T-cell (primary cell): Measurements from ENCODE around the gene INTU. TPM values are rescaled to one million over a fixed set of nuclear protein-coding genes. Genes with fewer than 3 reads are reported as not detected.
A peak's percentile ranks its signal among the peaks of the same experiment; 100 is the strongest.

Source experiments
- ATAC-seq, 4 experiments: fragments of 200-7000 bp in 3 of 4; fragments of 150-1000 bp in 1 of 4; cut with Tn5 transposase; replicated peaks in 1 of 4; 1 replicate in 3 of 4; 2 replicates in 1 of 4; pipeline ENCODE4 v1.10.0; 2021; ENCODE audit warnings: moderate library complexity in 3 of 4, mild to moderate bottlenecking in 2 of 4, moderate number of reproducible peaks in 1 of 4
- CTCF ChIA-PET, 2 donors: fragments of 300-600 bp; sonication (Branson Sonifier 250); formaldehyde crosslinking; loops; one replicate each; lab custom pipeline; 2022; ENCODE audit warnings: antibody characterized with exemption in 2 of 2; lab: Charles Lee
- POLR2A ChIA-PET, 2 donors: fragments of 300-600 bp; sonication (Branson Sonifier 250); formaldehyde crosslinking; loops; one replicate each; lab custom pipeline; 2022; ENCODE audit warnings: antibody characterized with exemption in 2 of 2; lab: Charles Lee
- DNase-seq, 35 experiments: peaks; one replicate each; pipeline versions ENCODE4 v3.0.0 to v3.0.0-alpha.2; 2013 to 2023
- H3K27ac ChIP-seq: one replicate; pipeline ENCODE4 v1.5.1; 2013; ENCODE audit warnings: low read length
- H3K27me3 ChIP-seq, 2 experiments: replicated peaks in 1 of 2; 1 replicate in 1 of 2; 2 replicates in 1 of 2; pipeline versions ENCODE4 v1.6.1 to v1.7.0; 2013; ENCODE audit warnings: low read length in 1 of 2, mixed read lengths in 1 of 2; ENCODE audit not compliant: control insufficient read depth in 2 of 2, insufficient read depth in 2 of 2; ENCODE audit errors: extremely low read depth in 1 of 2
- H3K36me3 ChIP-seq, 2 donors: 1 replicate in 1 of 2; 2 replicates in 1 of 2; pipeline versions ENCODE4 v1.6.1 to v1.7.0; 2013; ENCODE audit warnings: low read length in 1 of 2; ENCODE audit not compliant: control insufficient read depth in 2 of 2, insufficient read depth in 1 of 2; ENCODE audit errors: extremely low read depth in 1 of 2
- H3K4me1 ChIP-seq, 2 experiments: 1 replicate in 1 of 2; 2 replicates in 1 of 2; pipeline versions ENCODE4 v1.6.1 to v1.7.0; 2013; ENCODE audit warnings: low read length in 2 of 2, mixed read lengths in 1 of 2; ENCODE audit not compliant: insufficient read depth in 2 of 2, control insufficient read depth in 1 of 2; ENCODE audit errors: extremely low read depth in 1 of 2
- H3K4me3 ChIP-seq, 2 donors: 1 replicate in 1 of 2; 2 replicates in 1 of 2; pipeline versions ENCODE4 v1.5.1 to v1.7.0; 2013; ENCODE audit warnings: mild to moderate bottlenecking in 2 of 2, low read length in 1 of 2, moderate library complexity in 1 of 2; ENCODE audit not compliant: control insufficient read depth in 1 of 2; ENCODE audit errors: extremely low read depth in 1 of 2
- H3K9me3 ChIP-seq: 2 replicates; pipeline ENCODE4 v1.7.0; 2013
- H3K27ac Mint-ChIP-seq, 2 donors: one replicate each; pipeline ENCODE4 v1.8.0; 2020 to 2021; ENCODE audit warnings: mild to moderate bottlenecking in 2 of 2, mixed read lengths in 2 of 2
- H3K27me3 Mint-ChIP-seq, 2 donors: one replicate each; pipeline ENCODE4 v1.8.0; 2021 to 2022; ENCODE audit warnings: mixed read lengths in 2 of 2
- H3K36me3 Mint-ChIP-seq: one replicate; pipeline ENCODE4 v1.8.0; 2021; ENCODE audit warnings: mixed read lengths
- H3K4me1 Mint-ChIP-seq, 3 donors: one replicate each; pipeline ENCODE4 v1.8.0; 2020 to 2022; ENCODE audit warnings: mixed read lengths in 3 of 3, mild to moderate bottlenecking in 1 of 3
- H3K4me3 Mint-ChIP-seq, 3 donors: one replicate each; pipeline ENCODE4 v1.8.0; 2020 to 2022; ENCODE audit warnings: mild to moderate bottlenecking in 3 of 3, mixed read lengths in 3 of 3, moderate library complexity in 3 of 3
- H3K9me3 Mint-ChIP-seq, 3 donors: one replicate each; pipeline ENCODE4 v1.8.0; 2020 to 2022; ENCODE audit warnings: mixed read lengths in 3 of 3
- WGBS: methylation state at CpG from one replicate; pipeline ENCODE4 v1.1.5; 2013; ENCODE audit warnings: missing lambda C conversion rate; ENCODE audit not compliant: insufficient coverage; 5-methylcytosine and 5-hydroxymethylcytosine counted together
- total RNA-seq, 35 experiments: library from RNA in 6 of 35; stranded (reverse) in 6 of 35; fragments of 120-200 nt in 1 of 35; gene quantifications; one replicate each; pipeline versions ENCODE4 v1.2.1 to v1.2.4 and lab custom pipeline; 2013 to 2026

INTU gene
- total RNA-seq, 5 donors from 2014 or later (not counting 1 experiment from before 2014, with no cell fraction given): 0.13 to 0.44 (median 0.19) TPM; not detected in 2

DNA sequence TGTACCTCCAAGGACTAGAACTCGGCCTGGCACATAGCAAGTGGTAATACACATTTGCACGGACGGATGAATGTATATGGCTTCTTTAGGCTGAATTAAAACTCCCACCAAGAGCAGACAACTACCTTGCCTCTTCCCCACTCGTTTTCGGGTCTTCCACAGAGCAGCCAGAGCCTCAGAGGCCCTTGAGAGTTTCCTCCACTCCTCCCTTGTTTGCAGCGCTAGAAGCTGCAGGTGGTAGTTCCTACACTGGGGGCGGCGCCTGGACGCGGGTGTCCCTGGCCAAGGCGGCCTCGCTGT lies 10.2 kb upstream of the INTU start:
- CTCF ChIA-PET: no interaction called here
- Histone ChIP-seq H3K36me3 (no peaks in the 10 kb centered on the region), H3K4me3 (no peak overlapping the region), H3K27me3 (peaks cover 4 to 13% of the 10 kb centered on the region in 2 experiments), H3K27ac (no peak overlapping the region), H3K9me3 (no peaks in the 10 kb centered on the region), H3K4me1 (peaks cover 0 to 12% of the 10 kb centered on the region in 2 experiments)
- Mint-ChIP-seq H3K9me3 (peaks cover 4 to 9% (median 4%) of the 10 kb centered on the region in 3 donors), H3K27me3 (peaks cover 35 to 48% of the 10 kb centered on the region in 2 donors), H3K27ac (no peak overlapping the region), H3K4me3 (peak overlapping the region in 2 of 3 donors; percentile 4 to 33), H3K36me3 (no peaks in the 10 kb centered on the region), H3K4me1 (peaks cover 0 to 12% (median 5%) of the 10 kb centered on the region in 3 donors)
- WGBS: 25% methylated on average over 12 of the region's 12 CpGs
- ATAC-seq: no peak
- POLR2A ChIA-PET: no interaction called here
- DNase-seq: no peak

DNA sequence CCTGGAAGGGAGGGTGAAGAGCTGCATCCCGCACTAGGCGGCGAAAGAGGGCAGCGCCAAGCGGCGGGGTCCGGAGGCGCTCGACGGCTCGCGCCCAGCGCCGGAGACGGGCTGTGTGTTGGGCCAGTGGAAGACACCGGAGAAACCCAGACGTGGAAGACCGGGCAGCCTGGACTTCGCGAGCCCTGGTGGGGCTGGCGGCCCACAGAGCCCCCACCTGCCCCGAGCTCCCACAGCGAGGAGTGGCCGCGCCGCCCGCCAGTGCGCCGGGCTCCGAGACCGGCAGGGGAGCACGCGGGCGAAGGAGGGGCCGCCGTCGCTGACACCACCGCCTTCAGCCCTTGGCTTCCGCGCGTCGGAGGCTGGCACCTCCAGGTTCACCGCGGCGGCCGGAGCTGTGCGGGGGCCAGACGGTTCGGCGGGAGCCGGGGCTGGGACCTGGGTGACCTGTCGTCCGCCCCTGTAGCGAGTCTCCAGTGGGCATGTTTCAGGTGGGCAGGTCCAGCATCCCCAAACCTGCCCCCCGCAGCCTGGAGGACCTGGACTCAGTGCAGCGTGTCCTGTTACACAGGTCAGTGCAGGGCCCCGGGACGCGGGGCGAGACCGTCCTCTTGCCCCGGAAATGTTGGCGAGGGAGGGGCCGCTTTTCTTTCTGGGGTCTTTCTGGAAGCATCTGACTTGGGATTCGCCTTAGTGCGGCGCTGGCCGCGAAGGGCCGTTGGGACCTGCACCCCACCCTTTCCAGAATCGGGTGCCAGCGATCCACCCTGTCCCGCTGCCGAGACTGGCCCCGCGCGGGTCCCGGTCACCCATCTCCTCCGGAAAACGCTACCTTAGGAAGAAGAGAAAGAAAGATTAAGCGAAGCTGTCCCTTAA lies 9.6 kb upstream of the INTU start:
- H3K27me3 ChIP-seq: peaks cover 4 to 13% of the 10 kb centered on the region in 2 experiments
- no peak for DNase-seq
- peak in 1 of 4 experiments; percentile 30 for ATAC-seq
- POLR2A ChIA-PET: no interaction called here
- Mint-ChIP-seq H3K27me3 (peaks cover 40 to 45% of the 10 kb centered on the region in 2 donors), H3K9me3 (peaks cover 4 to 5% (median 4%) of the 10 kb centered on the region in 3 donors), H3K4me1 (peaks cover 0 to 12% (median 5%) of the 10 kb centered on the region in 3 donors), H3K4me3 (peak overlapping the region in 2 of 3 donors; percentile 9 to 53), H3K27ac (no peak overlapping the region), H3K36me3 (no peaks in the 10 kb centered on the region)
- peak overlapping the region in 1 of 2 donors; percentile 6 for H3K4me3 ChIP-seq
- no peaks in the 10 kb centered on the region for H3K9me3 ChIP-seq
- H3K36me3 ChIP-seq: no peaks in the 10 kb centered on the region
- peaks cover 0 to 12% of the 10 kb centered on the region in 2 experiments for H3K4me1 ChIP-seq
- WGBS: 5% methylated on average over 73 of the region's 81 CpGs
- H3K27ac ChIP-seq: no peak overlapping the region
- CTCF ChIA-PET: interaction anchor here in 1 of 2 donors (0.7 kb wide), 1 partner anchor 183 kb away, joined by 3 read pairs; no protein-coding TSS in a partner anchor

DNA sequence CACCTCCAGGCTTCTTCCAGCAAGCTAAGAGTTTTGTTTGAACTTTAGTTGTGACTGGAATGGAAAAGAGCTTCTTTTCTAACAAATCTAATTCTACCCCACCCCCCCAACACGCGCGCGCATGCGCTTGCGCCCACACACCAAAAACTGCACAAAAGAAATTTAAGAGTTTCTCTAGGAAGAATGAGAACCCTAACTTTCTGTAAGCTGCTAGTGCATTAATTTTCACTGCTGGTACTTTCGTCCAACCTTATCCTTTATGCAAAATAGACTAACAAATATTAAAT lies 9.0 kb upstream of the INTU start:
- Histone ChIP-seq H3K36me3 (no peaks in the 10 kb centered on the region), H3K27me3 (peaks cover 4 to 13% of the 10 kb centered on the region in 2 experiments), H3K4me1 (peaks cover 0 to 12% of the 10 kb centered on the region in 2 experiments), H3K4me3 (peak overlapping the region in 1 of 2 donors; percentile 6), H3K9me3 (no peaks in the 10 kb centered on the region), H3K27ac (no peak overlapping the region)
- 13% methylated on average over 3 of the region's 7 CpGs for WGBS
- ATAC-seq (no peak), DNase-seq (no peak)
- ChIA-PET POLR2A (no interaction called here), CTCF (interaction anchor here in 1 of 2 donors (0.7 kb wide), 1 partner anchor 182 kb away, joined by 3 read pairs; no protein-coding TSS in a partner anchor)
- H3K27ac Mint-ChIP-seq: no peak overlapping the region
- peaks cover 0 to 12% (median 5%) of the 10 kb centered on the region in 3 donors for H3K4me1 Mint-ChIP-seq
- H3K4me3 Mint-ChIP-seq: peak overlapping the region in 2 of 3 donors; percentile 9 to 53
- peaks cover 2 to 5% (median 2%) of the 10 kb centered on the region in 3 donors for H3K9me3 Mint-ChIP-seq
- no peaks in the 10 kb centered on the region for H3K36me3 Mint-ChIP-seq
- peaks cover 41 to 47% of the 10 kb centered on the region in 2 donors for H3K27me3 Mint-ChIP-seq

DNA sequence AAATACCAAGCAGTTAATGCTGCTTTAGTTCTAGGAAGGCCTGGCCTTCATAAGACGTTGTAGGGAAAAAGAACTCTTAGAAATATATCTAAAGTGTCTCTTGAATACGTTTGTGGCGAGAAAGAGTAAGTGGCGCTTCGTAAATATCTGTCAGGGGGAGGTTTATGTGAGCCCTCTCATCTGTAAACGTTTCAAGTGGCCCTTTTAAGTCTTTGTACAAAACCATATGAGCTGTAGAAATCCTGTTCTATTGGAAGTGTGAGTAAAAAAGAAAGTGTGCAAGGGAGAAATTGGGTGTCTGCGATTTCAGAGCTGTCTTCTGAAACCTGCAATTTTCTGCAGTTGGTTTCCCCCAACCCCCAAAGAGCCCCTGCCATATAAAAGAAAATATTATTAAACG lies 8.6 kb upstream of the INTU start:
- H3K4me1 ChIP-seq: peaks cover 0 to 12% of the 10 kb centered on the region in 2 experiments
- peaks cover 39 to 43% of the 10 kb centered on the region in 2 donors for H3K27me3 Mint-ChIP-seq
- H3K27ac ChIP-seq: no peak overlapping the region
- no peak overlapping the region for H3K4me3 ChIP-seq
- CTCF ChIA-PET: interaction anchor here in 1 of 2 donors (0.7 kb wide), 1 partner anchor 182 kb away, joined by 3 read pairs; no protein-coding TSS in a partner anchor
- H3K27me3 ChIP-seq: peaks cover 4 to 13% of the 10 kb centered on the region in 2 experiments
- WGBS: 40% methylated on average over 2 of the region's 8 CpGs
- no peaks in the 10 kb centered on the region for H3K36me3 ChIP-seq
- DNase-seq: no peak
- ATAC-seq: no peak
- H3K9me3 ChIP-seq: no peaks in the 10 kb centered on the region
- peaks cover 0 to 5% (median 0%) of the 10 kb centered on the region in 3 donors for H3K9me3 Mint-ChIP-seq
- no peak overlapping the region for H3K27ac Mint-ChIP-seq
- H3K4me1 Mint-ChIP-seq: peaks cover 0 to 12% (median 5%) of the 10 kb centered on the region in 3 donors
- H3K4me3 Mint-ChIP-seq: no peak overlapping the region
- POLR2A ChIA-PET: no interaction called here
- H3K36me3 Mint-ChIP-seq: no peaks in the 10 kb centered on the region

DNA sequence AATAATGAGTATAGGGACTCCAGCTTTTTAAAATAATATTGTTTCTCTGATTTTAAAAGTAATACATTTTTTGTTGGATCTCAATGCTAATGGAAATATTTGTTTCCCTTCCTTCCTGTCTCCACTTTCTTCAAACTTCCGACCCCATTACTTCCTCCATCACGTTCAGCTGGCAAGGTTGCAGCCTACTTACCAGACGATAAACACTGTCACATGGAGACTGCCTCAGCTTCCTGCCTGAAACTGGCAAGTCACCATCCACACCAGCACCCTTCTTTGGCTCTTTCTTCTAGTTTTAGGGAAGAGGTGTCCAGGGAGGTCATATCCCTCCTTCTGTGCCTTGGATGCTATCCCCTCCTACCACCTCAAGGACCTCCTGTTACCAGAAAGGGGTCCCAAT lies 3.4 kb upstream of the INTU start:
- H3K27me3 ChIP-seq: peaks cover 4 to 10% of the 10 kb centered on the region in 2 experiments
- H3K36me3 ChIP-seq: no peaks in the 10 kb centered on the region
- POLR2A ChIA-PET: interaction anchor here in 1 of 2 donors (0.6 kb wide), 1 partner anchor 575 kb away, joined by 3 read pairs; no protein-coding TSS in a partner anchor
- H3K36me3 Mint-ChIP-seq: no peaks in the 10 kb centered on the region
- H3K27me3 Mint-ChIP-seq: peaks cover 40 to 52% of the 10 kb centered on the region in 2 donors
- CTCF ChIA-PET: no interaction called here
- no peak overlapping the region for H3K27ac ChIP-seq
- H3K4me1 Mint-ChIP-seq: peaks cover 12 to 16% (median 13%) of the 10 kb centered on the region in 3 donors
- no peak for ATAC-seq
- peaks cover 0 to 4% of the 10 kb centered on the region in 2 experiments for H3K4me1 ChIP-seq
- no peak overlapping the region for H3K4me3 ChIP-seq
- H3K9me3 Mint-ChIP-seq: no peaks in the 10 kb centered on the region
- no peaks in the 10 kb centered on the region for H3K9me3 ChIP-seq
- no peak overlapping the region for H3K4me3 Mint-ChIP-seq
- no peak overlapping the region for H3K27ac Mint-ChIP-seq
- no CpG with 5 or more reads among the region's 3 CpGs for whole genome bisulfite sequencing
- no peak for DNase-seq

DNA sequence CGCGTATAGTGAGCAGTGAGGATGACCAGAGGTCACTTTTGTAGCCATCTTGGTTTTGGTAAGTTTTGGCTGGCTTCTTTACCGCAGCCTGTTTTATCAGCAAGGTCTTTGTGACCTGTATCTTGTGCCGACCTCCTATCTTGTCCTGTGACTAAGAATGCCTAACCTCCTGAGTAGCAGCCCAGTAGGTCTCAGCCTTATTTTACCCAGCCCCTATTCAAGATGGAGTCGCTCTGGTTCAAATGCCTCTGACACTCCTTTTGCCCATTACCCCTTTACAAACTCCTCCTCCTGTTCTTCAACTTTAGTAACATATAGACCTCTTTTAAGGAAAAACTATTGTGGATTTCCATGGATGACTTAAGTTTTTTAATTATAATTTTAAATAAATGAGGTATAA lies 2.6 kb upstream of the INTU start:
- no peaks in the 10 kb centered on the region for H3K9me3 ChIP-seq
- POLR2A ChIA-PET: interaction anchor here in 1 of 2 donors (0.6 kb wide), 1 partner anchor 9 kb away, joined by 3 read pairs; no protein-coding TSS in a partner anchor

More for the DNA sequence above, 2.6 kb upstream of the INTU start:
- no peak overlapping the region for H3K27ac ChIP-seq
- peaks cover 4 to 10% of the 10 kb centered on the region in 2 experiments for H3K27me3 ChIP-seq
- peaks cover 0 to 4% of the 10 kb centered on the region in 2 experiments for H3K4me1 ChIP-seq
- H3K27me3 Mint-ChIP-seq: peaks cover 36 to 47% of the 10 kb centered on the region in 2 donors
- no peak overlapping the region for H3K4me3 Mint-ChIP-seq
- DNase-seq (no peak), ATAC-seq (no peak)
- H3K27ac Mint-ChIP-seq: no peak overlapping the region
- H3K4me3 ChIP-seq: no peak overlapping the region
- WGBS: no CpG with 5 or more reads among the region's 5 CpGs
- H3K9me3 Mint-ChIP-seq: no peaks in the 10 kb centered on the region
- peaks cover 12 to 16% (median 13%) of the 10 kb centered on the region in 3 donors for H3K4me1 Mint-ChIP-seq
- H3K36me3 Mint-ChIP-seq: no peaks in the 10 kb centered on the region
- CTCF ChIA-PET: no interaction called here
- H3K36me3 ChIP-seq: no peaks in the 10 kb centered on the region
